Stomach smooth muscle (tissue), 2 donors: ENCODE measurements around the gene TMPRSS4.
A peak's percentile ranks its signal among the peaks of the same experiment; 100 is the strongest.

Experiments used
- H3K27ac ChIP-seq: one replicate; pipeline ENCODE4 v1.7.0; 2013; ENCODE audit warnings: mild to moderate bottlenecking, low read length, inconsistent platforms
- H3K27me3 ChIP-seq, 2 donors: one replicate each; pipeline ENCODE4 v1.7.0; 2013; ENCODE audit warnings: low read length in 2 of 2; ENCODE audit not compliant: insufficient read depth in 2 of 2, control insufficient read depth in 1 of 2
- H3K36me3 ChIP-seq, 2 donors: one replicate each; pipeline ENCODE4 v1.7.0; 2013; ENCODE audit warnings: low read length in 2 of 2; ENCODE audit not compliant: control insufficient read depth in 2 of 2, insufficient read depth in 2 of 2
- H3K4me1 ChIP-seq: one replicate; pipeline ENCODE4 v1.7.0; 2013; ENCODE audit warnings: low read length; ENCODE audit not compliant: control insufficient read depth, insufficient read depth
- H3K4me3 ChIP-seq, 2 donors: one replicate each; pipeline ENCODE4 v1.7.0; 2013; ENCODE audit warnings: low read length in 2 of 2
- H3K9ac ChIP-seq, 2 donors: one replicate each; pipeline ENCODE4 v1.7.0; 2013; ENCODE audit warnings: low read length in 2 of 2, mild to moderate bottlenecking in 1 of 2
- H3K9me3 ChIP-seq, 2 donors: one replicate each; pipeline ENCODE4 v1.7.0; 2013; ENCODE audit warnings: low read length in 2 of 2; ENCODE audit not compliant: control insufficient read depth in 2 of 2
- donor health status: healthy.
- donor health status: Pancreatic carcinoma.

Gene TMPRSS4

GRCh38 chr11:118149493-118149892 is 72.6 kb downstream of the TMPRSS4 start:
- Histone ChIP-seq H3K27ac (no peak overlapping the region), H3K4me3 (no peak overlapping the region), H3K4me1 (peaks cover 29% of the 10 kb centered on the region), H3K27me3 (peaks cover 16 to 31% of the 10 kb centered on the region in 2 donors), H3K36me3 (no peaks in the 10 kb centered on the region), H3K9ac (no peak overlapping the region), H3K9me3 (no peaks in the 10 kb centered on the region)

DNA sequence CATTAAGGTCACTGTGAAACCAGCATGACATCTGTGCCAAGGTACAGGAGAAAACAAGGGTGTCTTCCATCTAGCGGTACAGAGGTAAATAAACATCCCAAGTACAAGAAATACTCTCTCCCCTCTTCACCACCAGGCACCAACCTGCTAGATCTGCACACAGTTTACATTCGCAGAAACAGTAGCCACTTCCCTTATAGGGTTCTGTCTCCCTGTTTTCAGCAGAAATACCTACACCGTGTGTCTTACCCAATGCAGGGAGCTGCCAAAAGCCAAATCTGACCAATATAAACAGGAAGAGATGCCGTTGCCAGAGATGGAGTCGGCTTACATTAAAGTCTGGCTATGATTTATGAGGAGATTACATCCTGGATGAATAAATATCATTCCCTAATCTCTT is 74.6 kb downstream of the TMPRSS4 start:
- Histone ChIP-seq H3K4me1 (peaks cover 22% of the 10 kb centered on the region), H3K36me3 (no peaks in the 10 kb centered on the region), H3K9ac (no peak overlapping the region), H3K27me3 (peaks cover 27 to 46% of the 10 kb centered on the region in 2 donors), H3K27ac (no peak overlapping the region), H3K9me3 (no peaks in the 10 kb centered on the region), H3K4me3 (peak overlapping the region in 1 of 2 donors; percentile 40)

GRCh38 chr11:118152020-118152551 is 75.2 kb downstream of the TMPRSS4 start:
- H3K9me3 ChIP-seq: no peaks in the 10 kb centered on the region
- no peak overlapping the region for H3K27ac ChIP-seq
- H3K9ac ChIP-seq: no peak overlapping the region
- peaks cover 27% of the 10 kb centered on the region for H3K4me1 ChIP-seq
- peaks cover 33 to 53% of the 10 kb centered on the region in 2 donors for H3K27me3 ChIP-seq
- no peaks in the 10 kb centered on the region for H3K36me3 ChIP-seq
- peak overlapping the region; percentile 58 to 73 for H3K4me3 ChIP-seq

- no peaks in the 10 kb centered on the region for H3K9me3 ChIP-seq
- H3K27ac ChIP-seq: no peak within 1 kb of the TSS
- no peaks in the 10 kb centered on the region for H3K36me3 ChIP-seq
- no peak within 1 kb of the TSS for H3K9ac ChIP-seq
- peaks cover 39 to 58% of the 10 kb centered on the region in 2 donors for H3K27me3 ChIP-seq
- H3K4me3 ChIP-seq: peak within 1 kb of the TSS; percentile 58 to 73
- peaks cover 29% of the 10 kb centered on the region for H3K4me1 ChIP-seq
Measured at GRCh38 chr11:118152552-118153471, 75.9 kb downstream of the TMPRSS4 start, which contains the start of gene SCN4B. SCN4B (minus strand) TSS chr11:118152823; CDS start chr11:118152673, 150 bp downstream.

GRCh38 chr11:118153516-118153915 is 76.6 kb downstream of the TMPRSS4 start:
- Histone ChIP-seq H3K27ac (no peak overlapping the region), H3K36me3 (no peaks in the 10 kb centered on the region), H3K9me3 (no peaks in the 10 kb centered on the region), H3K27me3 (peaks cover 39 to 58% of the 10 kb centered on the region in 2 donors), H3K4me1 (peaks cover 29% of the 10 kb centered on the region), H3K9ac (no peak overlapping the region), H3K4me3 (peak overlapping the region in 1 of 2 donors; percentile 73)

GRCh38 chr11:118153976-118154375 is 77.1 kb downstream of the TMPRSS4 start:
- Histone ChIP-seq H3K9ac (no peak overlapping the region), H3K4me3 (no peak overlapping the region), H3K36me3 (no peaks in the 10 kb centered on the region), H3K9me3 (no peaks in the 10 kb centered on the region), H3K4me1 (peaks cover 29% of the 10 kb centered on the region), H3K27ac (no peak overlapping the region), H3K27me3 (peaks cover 39 to 60% of the 10 kb centered on the region in 2 donors)

GRCh38 chr11:118154641-118155040 is 77.8 kb downstream of the TMPRSS4 start:
- H3K27me3 ChIP-seq: peaks cover 44 to 63% of the 10 kb centered on the region in 2 donors
- H3K4me3 ChIP-seq: no peak overlapping the region
- H3K36me3 ChIP-seq: no peaks in the 10 kb centered on the region
- H3K27ac ChIP-seq: no peak overlapping the region
- peaks cover 29% of the 10 kb centered on the region for H3K4me1 ChIP-seq
- H3K9me3 ChIP-seq: no peaks in the 10 kb centered on the region
- no peak overlapping the region for H3K9ac ChIP-seq

DNA sequence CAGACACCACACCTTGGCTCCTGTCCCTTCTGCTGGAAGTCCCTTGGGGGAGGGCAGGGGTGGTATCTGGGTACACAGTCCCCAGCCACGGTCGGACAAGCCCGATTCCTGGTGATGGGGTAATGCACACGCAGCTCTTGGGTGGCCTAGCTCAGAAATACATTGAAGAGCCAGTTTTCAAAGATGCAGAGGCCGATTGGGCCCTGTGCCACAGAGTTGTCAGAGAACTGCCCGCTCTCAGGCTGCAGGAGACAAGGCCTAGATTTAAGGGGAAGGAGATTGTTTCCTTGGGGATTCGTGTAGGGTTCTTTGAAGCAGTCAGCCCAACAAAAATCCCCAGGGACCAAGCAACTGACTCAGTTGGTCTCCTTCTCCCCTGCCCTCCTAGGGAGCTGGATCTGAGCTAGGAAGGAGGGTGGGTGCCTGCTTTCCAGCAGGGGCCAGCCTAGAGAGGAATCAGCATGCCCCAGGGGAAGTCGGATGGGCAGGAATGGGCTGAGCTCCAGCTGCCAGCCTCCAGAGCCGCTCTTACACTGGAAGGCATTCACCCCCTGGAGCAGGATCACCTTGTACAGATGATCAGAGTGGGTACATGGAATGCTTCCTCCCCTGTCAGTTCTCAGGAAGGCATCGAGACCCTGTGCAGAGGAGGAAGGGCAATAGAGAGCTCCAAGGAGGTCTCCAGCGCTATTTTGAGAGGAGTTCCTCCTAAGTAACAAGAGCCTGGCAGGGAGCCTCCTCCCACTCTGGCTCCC is 79.1 kb downstream of the TMPRSS4 start:
- H3K9ac ChIP-seq: no peak overlapping the region
- H3K36me3 ChIP-seq: no peaks in the 10 kb centered on the region
- no peak overlapping the region for H3K4me3 ChIP-seq
- H3K4me1 ChIP-seq: peaks cover 29% of the 10 kb centered on the region
- no peak overlapping the region for H3K27ac ChIP-seq
- H3K27me3 ChIP-seq: peaks cover 46 to 66% of the 10 kb centered on the region in 2 donors
- H3K9me3 ChIP-seq: no peaks in the 10 kb centered on the region

GRCh38 chr11:118156531-118157185 is 79.8 kb downstream of the TMPRSS4 start:
- Histone ChIP-seq H3K9ac (no peak overlapping the region), H3K9me3 (no peaks in the 10 kb centered on the region), H3K4me3 (no peak overlapping the region), H3K4me1 (peaks cover 25% of the 10 kb centered on the region), H3K27ac (no peak overlapping the region), H3K27me3 (peaks cover 47 to 67% of the 10 kb centered on the region in 2 donors), H3K36me3 (no peaks in the 10 kb centered on the region)

GRCh38 chr11:118157186-118157895 is 80.5 kb downstream of the TMPRSS4 start:
- Histone ChIP-seq H3K27ac (no peak overlapping the region), H3K4me1 (peaks cover 18% of the 10 kb centered on the region), H3K9me3 (no peaks in the 10 kb centered on the region), H3K36me3 (no peaks in the 10 kb centered on the region), H3K27me3 (peaks cover 41 to 65% of the 10 kb centered on the region in 2 donors), H3K4me3 (no peak overlapping the region), H3K9ac (no peak overlapping the region)
